NK-92 (cell line): ENCODE data around the gene OR5H2.
"Not testable (repeated sequence)": the region's sequence is repeated elsewhere in the genome, so short reads cannot be mapped to it uniquely, and the experiment has no call there.

ENCODE experiments used
- DNase-seq: peaks from one replicate; lab custom pipeline; 2025; ENCODE audit not compliant: unreplicated experiment; lab: John Stamatoyannopoulos, UW

The OR5H2 gene

DNA sequence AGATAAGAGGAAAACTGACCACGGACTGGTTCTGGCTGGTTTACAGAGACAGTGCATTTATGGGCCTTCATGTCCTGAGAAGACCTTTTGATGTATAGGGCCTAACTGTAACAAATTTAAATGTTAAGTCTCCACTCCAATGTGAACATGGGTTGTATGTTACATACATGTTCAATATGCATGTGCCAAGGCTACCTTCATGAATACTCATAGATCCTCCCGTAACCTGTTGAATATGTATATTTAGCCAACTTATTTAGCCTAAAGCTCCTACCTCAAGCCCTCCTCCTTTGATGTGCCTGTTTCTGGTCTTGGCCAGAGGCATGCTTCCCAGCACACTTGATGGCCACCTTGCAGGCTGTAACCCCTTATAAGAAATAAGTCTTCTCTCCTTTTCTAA lies at the start of gene OR5H2:
Gene OR5H2 (plus strand): TSS at position 301 of the 400 bp plus-strand sequence. CDS start 398 bp downstream, outside the sequence.
- DNase-seq, result no peak

DNA sequence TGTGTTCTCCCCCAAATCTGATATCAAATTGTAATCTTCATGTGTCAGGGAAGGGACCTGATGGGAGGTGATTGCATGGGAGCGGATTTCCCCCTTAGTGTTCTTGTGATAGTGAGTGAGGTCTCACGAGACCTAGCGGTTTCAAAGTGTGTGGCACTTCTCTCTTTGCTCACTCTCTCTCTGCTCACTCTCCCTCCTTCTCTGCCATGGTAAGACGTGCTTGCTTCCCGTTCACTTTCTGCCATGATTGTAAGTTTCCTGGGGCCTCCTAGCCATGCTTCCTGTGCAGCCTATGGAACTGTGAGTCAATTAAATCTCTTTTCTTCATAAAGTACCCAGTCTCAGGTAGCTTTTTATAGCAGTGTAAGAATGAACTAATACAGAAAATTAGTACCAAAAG lies 48.8 kb upstream of the OR5H2 start:
- no peak for DNase-seq

DNA sequence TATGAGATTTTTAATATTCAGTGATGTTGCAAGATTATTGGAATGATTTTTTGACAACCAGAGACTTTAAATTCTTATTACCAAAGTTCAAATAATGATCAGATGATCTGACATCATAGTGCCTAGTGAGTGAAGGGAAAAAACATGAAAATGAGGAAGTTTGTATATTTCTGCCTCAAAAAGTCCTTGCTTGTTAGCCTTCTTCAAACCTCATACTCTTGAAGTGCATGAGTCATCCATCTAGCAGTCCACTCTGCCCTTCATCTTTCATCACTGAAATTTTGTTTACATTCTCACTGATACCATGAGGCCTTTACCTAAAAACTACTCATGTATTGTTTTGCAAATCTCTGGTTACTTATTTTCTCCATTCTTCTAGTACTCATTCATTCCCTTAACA lies 42.2 kb upstream of the OR5H2 start:
- no peak for DNase-seq

DNA sequence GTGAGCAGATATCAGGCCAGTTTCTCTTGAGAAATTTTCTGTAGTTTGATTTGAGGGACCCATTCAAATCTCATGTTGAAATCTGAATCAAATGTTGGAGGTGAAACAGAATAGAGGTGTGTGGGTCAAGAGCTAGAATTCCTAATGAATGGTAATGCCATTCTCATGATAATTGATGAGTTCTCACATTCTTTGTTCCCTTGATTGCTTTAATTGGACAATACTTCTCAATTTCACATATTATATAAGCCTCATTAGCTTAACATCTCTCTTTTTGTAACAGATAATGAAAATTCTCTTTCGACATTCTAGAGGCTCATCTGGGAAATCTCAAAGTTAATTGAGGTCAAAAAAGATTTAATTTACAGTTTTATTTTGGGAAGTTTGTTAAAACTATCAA lies 40.1 kb upstream of the OR5H2 start:
- DNase-seq, result no peak

DNA sequence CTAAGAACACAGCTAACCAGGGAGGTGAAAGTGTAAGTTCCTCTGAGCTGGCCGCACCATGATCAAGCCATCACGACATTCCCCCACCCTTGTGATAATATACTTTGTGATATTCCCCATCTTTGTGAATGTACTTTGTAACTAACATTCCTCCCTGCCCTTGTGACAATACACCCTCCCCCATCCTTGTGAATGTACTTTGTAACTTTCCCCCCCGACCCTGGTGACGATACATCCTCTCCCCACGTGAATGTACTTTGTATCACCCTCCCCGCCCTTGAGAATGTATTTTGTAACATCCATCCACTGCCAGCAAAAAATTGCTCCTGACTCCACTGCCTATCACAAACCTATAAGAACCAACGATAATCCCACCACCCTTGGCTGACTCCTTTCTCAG lies 38.5 kb upstream of the OR5H2 start:
- no peak for DNase-seq

DNA sequence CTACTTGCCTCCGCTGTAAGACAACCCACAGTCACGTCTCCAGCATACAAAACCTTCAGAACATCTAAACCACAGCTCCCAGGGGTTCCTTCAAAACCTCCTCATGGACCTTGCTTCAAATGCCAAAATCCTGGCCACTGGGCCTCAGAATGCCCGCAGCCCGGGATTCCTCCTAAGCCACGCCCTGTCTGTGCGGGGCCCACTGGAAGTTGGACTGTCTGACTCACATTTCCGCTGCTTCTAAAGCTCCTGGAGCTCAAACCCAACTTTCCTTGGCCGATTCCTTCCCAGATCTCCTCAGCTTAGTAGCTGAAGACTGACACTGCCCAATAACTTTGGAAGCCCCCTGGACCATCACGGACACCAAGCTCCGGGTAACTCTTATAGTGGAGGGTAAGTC lies 36.2 kb upstream of the OR5H2 start:
- DNase-seq, result no peak

DNA sequence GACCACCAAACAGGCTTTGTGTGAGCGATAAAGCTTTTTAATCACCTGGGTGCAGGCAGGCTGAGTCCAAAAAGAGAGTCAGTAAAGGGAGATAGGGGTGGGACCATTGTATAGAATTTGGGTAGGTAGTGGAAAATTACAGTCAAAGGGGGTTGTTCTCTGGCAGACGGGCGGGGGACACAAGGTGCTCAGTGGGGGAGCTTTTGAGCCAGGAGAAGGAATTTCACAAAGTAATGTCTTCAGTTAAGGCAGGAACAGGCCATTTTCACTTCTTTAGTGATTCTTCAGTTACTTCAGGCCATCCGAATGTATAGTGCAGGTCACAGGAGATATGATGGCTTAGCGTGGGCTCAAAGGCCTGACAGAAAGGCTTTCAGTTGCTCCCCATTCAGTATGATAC lies 26.3 kb upstream of the OR5H2 start:
- DNase-seq, result not testable (repeated sequence)

DNA sequence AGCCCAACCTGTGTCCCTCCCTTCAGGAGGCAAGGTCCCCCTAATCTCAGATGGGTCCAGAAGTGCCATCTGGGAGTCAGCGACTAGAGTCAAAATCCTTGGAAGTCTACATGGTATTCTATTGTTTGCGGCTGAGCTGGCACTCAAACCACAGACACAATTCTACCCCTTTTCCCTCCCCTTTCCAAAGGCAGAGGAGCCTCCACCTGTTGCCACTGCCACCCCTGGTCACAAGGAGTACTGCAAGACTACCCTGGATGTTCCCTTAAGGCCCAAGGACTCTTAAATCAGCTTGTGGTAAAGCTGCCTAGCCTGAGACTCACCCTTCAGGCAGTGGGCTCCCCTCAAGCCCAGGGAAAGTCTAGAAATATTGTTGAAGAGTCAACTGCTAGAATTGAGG lies 22.6 kb upstream of the OR5H2 start:
- DNase-seq, result no peak

DNA sequence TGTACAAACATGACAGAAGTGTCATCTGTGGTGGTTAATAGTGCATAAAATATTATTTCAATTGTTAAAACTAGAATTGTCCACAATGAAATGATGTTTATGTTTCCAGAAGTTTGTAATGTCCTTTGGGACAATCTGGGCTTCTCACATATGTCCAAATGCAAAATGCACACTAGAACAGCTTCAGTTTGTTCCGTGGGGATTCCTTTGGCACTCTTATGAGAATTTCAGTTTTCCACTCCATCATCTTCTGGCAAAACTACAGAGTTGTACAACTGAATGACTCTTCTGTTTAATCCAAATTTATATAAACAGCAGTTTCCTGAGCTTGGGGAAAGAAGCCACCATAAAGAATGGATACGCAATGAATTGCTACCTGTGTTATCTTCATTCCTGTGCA lies 20.3 kb upstream of the OR5H2 start:
- DNase-seq, result no peak

DNA sequence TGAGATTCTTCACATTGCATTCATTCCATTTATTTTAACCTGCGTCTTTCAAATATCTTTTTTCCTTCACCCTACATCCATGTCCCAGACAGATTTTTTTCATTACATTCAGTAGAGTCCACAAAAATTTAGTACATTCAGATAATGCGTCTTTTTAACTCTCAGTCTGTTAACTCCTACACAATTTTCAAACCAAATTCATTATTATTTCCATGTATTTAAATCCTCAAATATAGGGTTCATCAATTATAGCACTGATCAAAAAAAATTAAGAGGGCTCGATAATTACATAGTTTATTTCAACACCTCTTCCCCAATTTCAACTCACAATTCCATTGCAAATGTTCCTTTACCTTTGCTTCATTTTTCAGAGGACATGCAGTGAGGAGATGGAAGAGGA lies 18.4 kb upstream of the OR5H2 start, which contains the start of gene OR5H6:
Gene OR5H6 (plus strand): TSS at position 301 of the 400 bp plus-strand sequence. CDS start 89 bp downstream, at position 390.
- no peak for DNase-seq

DNA sequence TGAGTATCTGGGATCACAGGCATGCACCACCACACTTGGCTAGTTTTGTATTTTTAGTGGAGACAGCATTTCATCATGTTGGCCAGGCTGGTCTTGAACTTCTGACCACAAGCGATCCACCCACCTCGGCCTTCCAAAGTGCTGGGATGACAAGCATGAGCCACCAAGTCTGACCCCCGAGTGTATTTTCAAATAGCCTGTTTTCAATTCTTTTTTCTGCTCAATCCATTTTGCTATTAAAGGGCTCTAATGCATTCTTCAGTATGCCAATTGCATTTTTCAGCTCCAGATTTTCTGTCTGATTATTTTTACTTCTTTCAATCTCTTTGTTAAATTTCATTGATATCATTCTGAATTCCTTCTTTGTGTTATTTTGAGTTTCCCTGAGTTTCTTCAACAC lies 12.5 kb upstream of the OR5H2 start:
- no peak for DNase-seq

DNA sequence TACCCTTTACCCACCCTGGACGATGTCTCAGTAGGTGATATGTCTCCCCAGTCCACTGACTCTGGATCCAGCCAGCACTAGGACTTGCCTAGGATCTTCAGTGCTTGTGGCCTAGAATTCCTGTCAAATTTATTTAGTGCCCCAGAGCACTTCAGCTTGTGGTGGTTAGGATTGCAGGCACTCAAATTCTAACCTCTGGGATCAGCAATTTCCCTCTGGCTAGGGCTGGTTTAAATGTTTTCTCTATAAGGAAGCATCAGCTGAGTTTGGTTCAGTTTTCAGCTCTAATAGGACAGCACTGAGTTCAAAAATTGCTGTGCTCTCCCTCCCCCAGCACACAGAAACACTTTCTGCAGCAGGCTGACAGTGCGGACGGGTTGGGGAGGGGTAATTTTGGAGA lies 10.2 kb upstream of the OR5H2 start:
- DNase-seq, result no peak

DNA sequence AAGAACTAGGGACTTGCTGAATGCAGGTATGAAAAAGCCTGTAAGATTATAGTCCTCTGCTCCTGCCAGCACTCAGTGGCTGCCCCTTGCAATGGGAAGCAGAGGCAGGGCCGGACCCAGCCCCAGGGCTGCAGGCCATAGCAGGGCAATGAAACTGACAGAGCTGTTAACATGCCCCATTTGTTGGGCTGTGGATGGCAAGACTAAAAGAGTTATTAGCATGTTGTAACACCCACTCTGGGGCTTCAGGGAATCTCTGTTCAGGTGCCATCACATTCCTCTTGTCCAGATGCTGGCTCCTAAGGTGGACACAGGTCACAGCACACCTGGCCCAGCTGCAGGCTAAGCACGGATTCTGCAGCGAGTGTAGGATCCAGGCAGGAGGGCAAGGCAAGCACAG lies 7.4 kb upstream of the OR5H2 start:
- DNase-seq, result no peak

DNA sequence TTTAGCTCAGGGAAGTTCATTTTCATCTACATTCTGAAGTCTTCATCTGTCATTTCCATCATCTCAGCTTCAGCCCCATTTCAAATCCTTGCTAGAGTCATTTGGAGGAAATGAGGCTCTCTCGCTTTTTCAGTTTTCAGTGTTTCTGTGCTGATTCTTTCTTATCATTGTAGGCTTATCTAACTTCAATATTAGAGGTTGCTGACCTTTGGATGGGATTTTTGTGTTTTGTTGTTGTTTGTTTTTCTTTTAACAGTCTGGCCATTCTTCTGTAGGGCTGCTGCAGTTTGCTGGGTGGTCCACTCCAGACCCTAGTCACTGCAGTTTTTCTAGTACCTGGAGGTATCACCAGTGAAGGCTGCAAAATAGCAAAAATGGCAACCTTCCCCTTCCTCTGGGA lies 8.6 kb downstream of the OR5H2 start:
- no peak for DNase-seq

DNA sequence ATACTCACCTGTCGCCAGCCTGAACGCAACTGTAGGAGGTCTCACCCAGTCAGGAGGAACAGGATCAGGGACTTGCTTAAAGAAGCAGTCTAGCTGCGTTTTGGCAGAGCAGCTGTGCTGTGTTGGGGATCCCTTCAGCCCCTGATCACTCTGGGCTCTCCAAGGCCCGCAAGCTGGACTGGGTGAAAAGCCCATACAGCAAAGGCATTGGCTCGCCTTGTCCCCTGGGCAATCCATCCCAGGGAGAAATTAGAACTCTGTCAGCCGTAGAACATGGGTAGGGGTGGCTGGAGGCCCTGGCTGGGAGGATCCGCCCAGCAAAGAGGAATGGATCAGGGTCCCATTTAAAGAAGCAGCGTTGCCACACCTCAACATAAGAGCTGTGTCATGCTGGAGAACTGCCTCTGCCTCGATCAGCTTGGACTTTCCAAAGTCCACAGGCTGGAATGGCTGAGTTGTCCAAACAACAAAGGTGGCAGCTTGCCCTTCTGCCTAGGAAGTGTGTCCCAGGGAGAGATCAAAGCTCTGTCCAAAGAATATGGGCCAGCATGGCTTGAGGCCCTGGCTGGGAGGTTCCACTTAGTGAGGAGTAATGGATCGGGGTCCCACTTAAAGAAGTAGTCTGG lies 9.1 kb downstream of the OR5H2 start:
- no peak for DNase-seq

DNA sequence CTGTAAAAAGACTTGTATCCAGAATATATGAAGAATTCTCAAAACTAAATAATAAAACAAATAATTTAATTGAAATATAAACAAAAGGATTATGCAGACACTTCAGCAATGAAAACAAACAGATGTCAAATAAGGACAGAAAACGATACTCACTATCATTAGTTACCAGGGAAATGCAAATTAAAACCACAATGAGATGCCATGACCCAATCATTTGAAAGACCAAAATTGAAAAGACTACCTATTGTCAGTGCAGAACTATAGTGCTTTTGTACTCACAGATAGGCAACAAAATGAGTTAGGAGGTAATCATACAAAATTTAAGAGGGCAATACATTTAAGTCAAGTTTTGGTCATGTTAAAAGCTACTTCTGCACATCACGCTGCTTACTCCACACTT lies 39.8 kb downstream of the OR5H2 start:
- no peak for DNase-seq

DNA sequence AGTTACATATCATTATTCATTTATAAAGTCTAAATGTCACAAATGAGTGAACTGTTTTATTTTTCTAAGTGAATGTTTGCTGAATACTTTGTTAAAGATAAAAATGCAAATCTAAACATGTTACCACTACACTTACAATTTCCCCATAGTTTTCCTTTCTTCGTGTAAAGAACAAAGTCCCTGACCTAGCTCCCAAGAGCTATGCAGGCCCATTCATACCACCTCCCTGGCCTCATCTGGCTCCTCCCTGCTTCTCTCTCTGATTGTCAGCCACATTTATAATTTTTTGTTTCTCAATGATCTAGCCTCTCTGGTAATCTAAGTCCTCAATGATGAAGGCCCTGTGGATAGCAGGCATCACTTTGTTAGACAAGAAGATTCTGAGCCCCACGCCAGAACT lies 40.4 kb downstream of the OR5H2 start:
- no peak for DNase-seq

DNA sequence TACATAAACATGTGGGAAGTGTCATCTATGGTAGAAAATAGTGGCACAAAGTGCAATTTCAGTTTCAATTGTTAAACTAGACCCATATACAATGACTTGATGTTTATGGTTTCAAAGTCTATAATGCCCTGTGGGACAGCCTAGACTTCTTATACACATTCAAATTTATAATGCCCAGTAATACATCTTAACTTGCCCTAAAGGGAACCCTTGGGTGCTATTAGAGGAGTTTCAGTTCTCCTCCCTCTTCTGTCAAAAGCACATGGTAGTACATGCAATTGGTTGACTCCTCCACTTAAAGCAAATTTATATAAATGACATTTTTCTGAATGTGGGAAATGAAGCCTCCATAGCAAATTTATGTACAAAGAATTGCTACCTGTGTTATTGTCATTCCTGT lies 41.1 kb downstream of the OR5H2 start:
- DNase-seq, result no peak

DNA sequence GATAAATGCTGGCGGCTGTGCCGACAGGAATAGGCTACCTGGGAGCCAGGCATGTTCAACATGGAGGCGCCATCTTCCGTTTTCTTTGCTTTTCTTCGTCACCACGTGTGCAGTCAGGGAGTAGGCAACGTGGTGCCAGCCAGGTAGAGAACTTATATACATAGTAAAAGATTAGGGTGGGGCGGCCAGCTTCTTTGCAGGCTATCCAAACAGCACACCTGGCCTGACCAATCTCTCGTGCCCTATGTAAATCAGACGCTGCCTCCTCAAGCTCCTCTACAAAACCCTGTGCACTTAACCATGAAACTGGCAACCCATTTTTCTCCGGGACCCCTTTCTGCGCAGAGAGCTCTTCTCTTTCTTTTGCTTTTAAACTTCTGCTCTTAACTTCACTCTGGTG lies 42.8 kb downstream of the OR5H2 start:
- no peak for DNase-seq

DNA sequence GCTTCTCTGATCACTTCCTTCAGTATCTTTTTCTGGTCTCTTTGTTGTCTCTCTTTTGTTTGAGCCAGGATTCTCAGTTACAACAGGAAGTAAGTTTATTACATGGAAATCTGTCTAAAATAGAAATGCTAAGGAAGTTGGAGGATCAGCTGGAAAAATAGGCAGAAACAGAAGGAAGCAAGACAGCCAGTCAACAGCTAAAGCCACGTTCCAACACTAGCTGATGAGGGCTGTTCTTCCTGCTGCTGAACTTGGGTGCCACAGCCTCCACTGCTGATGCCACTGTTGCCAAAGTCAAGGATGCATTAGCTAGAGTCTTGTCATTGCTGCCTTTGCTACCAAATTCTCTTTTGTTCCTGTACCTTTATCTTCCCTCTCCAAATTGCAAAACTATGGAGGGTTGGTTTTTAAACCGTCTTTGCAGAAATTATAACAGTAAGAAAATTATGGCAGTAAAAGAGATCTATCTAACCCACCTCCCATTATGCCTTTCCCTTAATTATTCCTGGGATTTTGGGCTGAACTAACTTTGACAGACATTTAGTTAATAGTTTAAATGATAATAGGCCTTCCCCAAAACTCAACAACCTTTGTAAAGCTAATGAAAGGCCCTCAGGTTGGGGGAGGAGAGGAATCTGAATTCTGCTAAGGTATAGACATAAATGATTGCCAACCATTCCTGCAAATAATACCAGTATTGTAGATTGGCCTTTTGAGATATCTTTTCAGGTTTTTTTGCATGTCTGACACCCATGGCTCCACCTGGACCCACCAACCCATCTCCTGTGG lies 44.0 kb downstream of the OR5H2 start:
- DNase-seq, result no peak

DNA sequence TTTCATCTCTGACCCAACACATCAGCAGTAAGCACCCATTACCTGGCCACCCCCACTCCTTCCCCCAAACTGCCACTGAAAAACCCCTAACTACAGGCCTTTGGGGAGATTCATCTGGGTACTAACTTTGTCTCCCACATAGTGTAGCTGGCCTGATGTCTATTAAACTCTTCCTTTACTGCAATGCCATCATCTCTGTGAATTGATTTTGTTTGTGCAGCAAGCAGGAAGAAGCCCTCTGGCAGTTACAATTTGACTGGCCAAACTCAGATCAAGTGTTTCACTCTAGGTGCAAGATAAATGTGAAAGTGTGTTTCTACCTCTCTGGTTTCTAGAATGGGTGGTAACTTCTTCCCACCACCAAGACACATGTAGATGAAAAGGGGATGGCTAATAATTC lies 44.6 kb downstream of the OR5H2 start:
- no peak for DNase-seq

DNA sequence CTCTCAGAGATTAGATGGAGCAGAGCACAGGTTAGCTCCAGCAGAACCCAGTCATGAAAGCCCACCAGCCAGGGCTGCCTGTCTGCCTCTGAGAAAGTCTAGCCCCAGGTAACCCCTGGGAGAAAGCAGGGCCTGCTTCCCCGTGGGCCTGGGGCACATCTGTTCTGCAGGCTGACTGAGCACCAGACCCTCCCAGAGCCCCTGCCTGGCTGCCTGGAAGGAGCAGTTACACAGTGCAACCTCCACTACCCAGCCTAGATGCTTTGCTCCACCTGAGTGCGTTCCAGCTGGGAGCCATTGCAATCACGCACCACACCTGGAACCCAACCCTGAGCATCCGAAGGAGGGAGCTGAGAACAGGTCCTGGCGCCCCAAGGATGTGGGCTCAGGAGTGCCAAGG lies 46.6 kb downstream of the OR5H2 start:
- DNase-seq, result no peak
